HL-60 (cell line): ENCODE results near the gene NDUFC2.
A peak's percentile ranks its signal among the peaks of the same experiment; 100 is the strongest.
"Not testable (repeated sequence)": the region's sequence is repeated elsewhere in the genome, so short reads cannot be mapped to it uniquely, and the experiment has no call there.

ENCODE experiments used
- DNase-seq, 2 experiments: peaks; one replicate each; pipeline ENCODE4 v3.0.0-alpha.2; 2010 to 2020; ENCODE audit warnings: low read depth in 1 of 2, low spot score in 1 of 2
- H3K27ac ChIP-seq: fragments of 250-450 bp; sonication (Bioruptor Pico); replicated peaks from 2 replicates; pipeline ENCODE4 v1.5.1; 2020; ENCODE audit warnings: mild to moderate bottlenecking, moderate library complexity
- H3K27me3 ChIP-seq: fragments of 250-450 bp; sonication (Bioruptor Pico); 2 replicates; pipeline ENCODE4 v1.5.1; 2021; ENCODE audit warnings: mild to moderate bottlenecking, moderate library complexity; ENCODE audit not compliant: insufficient read depth, poor library complexity, severe bottlenecking
- H3K4me3 ChIP-seq: replicated peaks from 2 replicates; pipeline ENCODE4 v1.5.1; 2011; ENCODE audit warnings: mild to moderate bottlenecking, control low read depth, low read length; ENCODE audit not compliant: insufficient read depth
- CTCF ChIP-seq: IDR thresholded peaks from one replicate; pipeline ENCODE4 v1.5.1; 2011; ENCODE audit warnings: low read length, control low read depth, inconsistent platforms; ENCODE audit not compliant: insufficient read depth
- GABPA ChIP-seq: IDR thresholded peaks from 2 replicates; pipeline ENCODE4 v1.6.1; 2012; ENCODE audit warnings: low read depth
- POLR2AphosphoS5 ChIP-seq: IDR thresholded peaks from 2 replicates; pipeline ENCODE4 v1.6.1; 2012; ENCODE audit warnings: low read depth
- REST ChIP-seq: IDR thresholded peaks from 2 replicates; pipeline ENCODE4 v1.6.1; 2012; ENCODE audit warnings: low read depth; ENCODE audit not compliant: insufficient replicate concordance
- SPI1 ChIP-seq: IDR thresholded peaks from 2 replicates; pipeline ENCODE4 v1.6.1; 2012; ENCODE audit warnings: low read depth, mild to moderate bottlenecking, borderline replicate concordance

Gene NDUFC2

GRCh38 chr11:78080818-78081495 is 1.3 kb upstream of the NDUFC2 start:
- DNase-seq, result peak in 1 of 2 experiments; percentile 75
- Histone ChIP-seq H3K4me3 (no peak overlapping the region), H3K27me3 (no peaks in the 10 kb centered on the region), H3K27ac (peak overlapping the region; percentile 86)
- TF ChIP-seq GABPA (no peak), POLR2AphosphoS5 (0 out of 2 replicates have a peak, but pooled peaks have one; percentile 30), SPI1 (peak; percentile 22; the same call in 1 of the 2 replicates), REST (no peak), CTCF (no peak)

GRCh38 chr11:78080084-78080817 is 589 bp upstream of the NDUFC2 start:
- Histone ChIP-seq H3K27me3 (no peaks in the 10 kb centered on the region), H3K4me3 (peak overlapping the region; percentile 75), H3K27ac (peak overlapping the region; percentile 86)
- TF ChIP-seq SPI1, result no peak
- TF ChIP-seq REST, result no peak
- TF ChIP-seq GABPA, result no peak
- no peak for TF ChIP-seq CTCF
- TF ChIP-seq POLR2AphosphoS5, result no peak
- DNase-seq, result no peak

GRCh38 chr11:78078218-78079167 is 1.2 kb downstream of the NDUFC2 start:
- H3K4me3 ChIP-seq, result peak overlapping the region; percentile 75
- TF ChIP-seq SPI1 (peak; percentile 28; the same call in 1 of the 2 replicates), CTCF (no peak)
- no peaks in the 10 kb centered on the region for H3K27me3 ChIP-seq
- peak in 1 of 2 experiments; percentile 39 for DNase-seq
- H3K27ac ChIP-seq, result peak overlapping the region; percentile 86

GRCh38 chr11:78077592-78077991 is 2.1 kb downstream of the NDUFC2 start:
- H3K27me3 ChIP-seq, H3K4me3 ChIP-seq, DNase-seq, H3K27ac ChIP-seq: not testable (repeated sequence)
